Gastrocnemius medialis (tissue), 4 donors: ENCODE data around the gene SH2D7. TPM values are rescaled to one million over a fixed set of nuclear protein-coding genes. Genes with fewer than 3 reads are reported as not detected.

ENCODE experiments used
- ATAC-seq, 2 donors: fragments of 150-250 bp; one replicate each; pipeline ENCODE4 v1.9.1; 2016
- DNase-seq, 2 donors: peaks; one replicate each; pipeline ENCODE4 v3.0.0-alpha.2; 2019
- H3K27ac ChIP-seq, 4 donors: fragments of 200-600 bp; sonication (generic); 1 replicate in 1 of 4; 2 replicates in 3 of 4; pipeline ENCODE4 v1.5.1; 2016 to 2018; ENCODE audit warnings: mild to moderate bottlenecking in 2 of 4, moderate library complexity in 1 of 4
- H3K27me3 ChIP-seq, 3 donors: fragments of 200-600 bp; sonication (generic) in 2 of 3; 1 replicate in 1 of 3; 2 replicates in 2 of 3; pipeline versions ENCODE4 v1.5.1 to v1.6.0; 2016 to 2019; ENCODE audit warnings: mild to moderate bottlenecking in 1 of 3, moderate library complexity in 1 of 3
- H3K36me3 ChIP-seq, 2 donors: fragments of 200-600 bp; sonication (generic) in 1 of 2; one replicate each; pipeline ENCODE4 v1.5.1; 2017 to 2018
- H3K4me1 ChIP-seq, 2 donors: fragments of 200-600 bp; sonication (generic) in 1 of 2; one replicate each; pipeline ENCODE4 v1.5.1; 2016 to 2017; ENCODE audit warnings: mild to moderate bottlenecking in 2 of 2
- H3K4me3 ChIP-seq, 4 donors: fragments of 200-600 bp; sonication (generic) in 3 of 4; 1 replicate in 1 of 4; 2 replicates in 3 of 4; pipeline ENCODE4 v1.5.1; 2016 to 2019; ENCODE audit warnings: mild to moderate bottlenecking in 2 of 4
- H3K9me3 ChIP-seq, 3 donors: fragments of 200-600 bp; sonication (generic) in 2 of 3; 1 replicate in 1 of 3; 2 replicates in 2 of 3; pipeline ENCODE4 v1.5.1; 2016 to 2019
- POLR2A ChIP-seq, 2 donors: fragments of 450-650 bp; IDR thresholded peaks; one replicate each; pipeline ENCODE4 v1.6.1; 2017; ENCODE audit warnings: antibody characterized with exemption in 2 of 2, mild to moderate bottlenecking in 2 of 2, moderate library complexity in 2 of 2
- in situ Hi-C, 4 donors: fragments of 200-750 bp; cut with MboI; loops; one replicate each; pipeline versions ENCODE4 v1.15.0 to v1.8.0; 2017; ENCODE audit warnings: low sequenced_read_pairs in 4 of 4
- intact Hi-C: fragments of 100-400 bp; cut with DNase I; formaldehyde crosslinking; loops from one replicate; pipeline ENCODE4 v1.15.1; 2023; ENCODE audit warnings: low total_unique reads
- total RNA-seq, 4 donors: library from RNA; depleted of rRNA; stranded (reverse); fragments of >200 nt; gene quantifications; one replicate each; pipeline versions ENCODE4 v1.1.0 to v1.2.3, GENCODE V29; 2016
- TF ChIP-seq, protein P1 (sequence below), 5 experiments: fragments of 450-650 bp in 3 of 5; fragments of 200-600 bp in 2 of 5; sonication (generic) in 2 of 5; IDR thresholded peaks in 4 of 5; conservative IDR thresholded peaks in 1 of 5; 1 replicate in 4 of 5; 2 replicates in 1 of 5; pipeline ENCODE4 v1.5.1; 2016 to 2019; ENCODE audit warnings: antibody characterized with exemption in 5 of 5, mild to moderate bottlenecking in 3 of 5, moderate library complexity in 3 of 5

SH2D7 gene
- total RNA-seq, 4 donors from 2014 or later = not detected

DNA sequence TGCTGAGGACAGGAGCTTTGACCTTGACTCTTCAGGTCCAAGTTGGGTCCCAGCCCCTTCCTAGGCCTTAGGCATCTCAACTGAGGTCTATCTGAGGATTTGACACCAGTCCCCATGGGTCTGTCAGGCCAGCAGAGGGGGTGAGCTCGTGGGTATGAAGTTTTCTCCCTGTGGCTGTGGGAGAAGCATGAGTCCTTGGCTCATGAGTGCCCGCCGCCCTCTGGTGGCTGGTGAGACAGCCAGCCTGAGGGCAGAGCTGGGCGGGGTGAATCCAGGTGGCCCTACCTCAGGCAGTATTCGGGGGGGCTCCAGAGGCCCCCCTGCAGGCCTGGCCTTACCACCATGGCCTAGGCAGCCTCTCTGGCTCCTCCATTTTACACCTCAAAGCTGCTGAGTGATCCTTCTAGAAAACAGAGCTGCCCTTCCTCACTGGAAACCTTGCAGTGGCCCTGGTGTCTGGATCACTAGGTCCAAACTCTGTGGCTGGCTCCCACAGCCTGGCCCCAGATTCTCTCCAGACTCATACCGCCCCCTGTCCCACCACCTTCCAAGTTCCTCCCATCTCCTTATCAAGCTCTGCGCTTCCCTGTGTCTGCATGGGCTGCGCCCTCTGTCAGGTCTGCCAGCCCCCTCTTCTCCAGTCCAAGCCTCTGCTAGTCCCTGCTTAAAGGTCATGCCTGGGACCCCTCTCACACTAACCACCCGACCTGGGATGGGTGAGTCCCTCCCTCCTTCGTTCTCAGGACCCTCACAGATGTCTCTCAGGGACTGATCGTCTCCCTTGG is 16.1 kb downstream of the SH2D7 start:
- Histone ChIP-seq H3K4me3 (no peak overlapping the region), H3K27me3 (no peaks in the 10 kb centered on the region), H3K36me3 (no peaks in the 10 kb centered on the region), H3K9me3 (no peaks in the 10 kb centered on the region), H3K27ac (no peak overlapping the region), H3K4me1 (no peaks in the 10 kb centered on the region)
- intact Hi-C loops (loop anchor here (1.0 kb wide), 3 partner anchors 108 to 149 kb away; no protein-coding TSS in a partner anchor), in situ Hi-C loops (loop anchor here (5.0 to 25.0 kb wide), 5 partner anchors 106 to 329 kb away; partner anchors contain the start of gene IREB2 (in 1 of the 4))
- DNase-seq (peak; percentile 63 to 80), ATAC-seq (peak; percentile 82 to 89)
- no peak for TF ChIP-seq POLR2A (IDR thresholded peaks at IDR 0.05)
- TF ChIP-seq, protein P1, sequence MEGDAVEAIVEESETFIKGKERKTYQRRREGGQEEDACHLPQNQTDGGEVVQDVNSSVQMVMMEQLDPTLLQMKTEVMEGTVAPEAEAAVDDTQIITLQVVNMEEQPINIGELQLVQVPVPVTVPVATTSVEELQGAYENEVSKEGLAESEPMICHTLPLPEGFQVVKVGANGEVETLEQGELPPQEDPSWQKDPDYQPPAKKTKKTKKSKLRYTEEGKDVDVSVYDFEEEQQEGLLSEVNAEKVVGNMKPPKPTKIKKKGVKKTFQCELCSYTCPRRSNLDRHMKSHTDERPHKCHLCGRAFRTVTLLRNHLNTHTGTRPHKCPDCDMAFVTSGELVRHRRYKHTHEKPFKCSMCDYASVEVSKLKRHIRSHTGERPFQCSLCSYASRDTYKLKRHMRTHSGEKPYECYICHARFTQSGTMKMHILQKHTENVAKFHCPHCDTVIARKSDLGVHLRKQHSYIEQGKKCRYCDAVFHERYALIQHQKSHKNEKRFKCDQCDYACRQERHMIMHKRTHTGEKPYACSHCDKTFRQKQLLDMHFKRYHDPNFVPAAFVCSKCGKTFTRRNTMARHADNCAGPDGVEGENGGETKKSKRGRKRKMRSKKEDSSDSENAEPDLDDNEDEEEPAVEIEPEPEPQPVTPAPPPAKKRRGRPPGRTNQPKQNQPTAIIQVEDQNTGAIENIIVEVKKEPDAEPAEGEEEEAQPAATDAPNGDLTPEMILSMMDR (IDR thresholded peaks at IDR 0.05 in 4 of 5, conservative IDR thresholded peaks at IDR 0.05 in 1 of 5) = peak; percentile 95 to 97 (median 95)

DNA sequence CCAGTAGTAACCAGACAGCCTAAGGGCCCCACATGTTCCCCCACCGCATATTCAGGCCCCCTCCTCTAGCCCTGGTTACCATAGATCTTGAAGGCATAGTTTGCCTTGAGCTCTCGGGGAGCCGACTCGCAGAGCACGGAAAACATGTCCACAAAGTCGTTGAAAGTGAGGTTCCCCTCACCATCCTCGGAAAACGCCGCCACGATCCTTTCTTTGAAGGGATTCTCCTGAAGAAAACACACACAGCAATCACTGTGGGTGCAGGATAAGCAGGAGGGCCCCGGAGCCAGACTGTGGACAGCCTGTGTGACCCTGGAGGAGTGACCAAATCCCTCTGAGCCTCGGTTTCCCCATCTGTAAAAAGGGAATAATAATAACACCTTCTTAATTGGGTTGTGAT is 16.8 kb downstream of the SH2D7 start:
- in situ Hi-C loops (loop anchor here (5.0 to 25.0 kb wide), 5 partner anchors 107 to 328 kb away; partner anchors contain the start of gene IREB2 (in 1 of the 4)), intact Hi-C loops (no loop called here)
- no peak for TF ChIP-seq POLR2A (IDR thresholded peaks at IDR 0.05)
- TF ChIP-seq, protein P1 (IDR thresholded peaks at IDR 0.05 in 4 of 5, conservative IDR thresholded peaks at IDR 0.05 in 1 of 5) = no peak
- H3K27ac ChIP-seq = no peak overlapping the region
- no peak for DNase-seq
- H3K36me3 ChIP-seq = no peaks in the 10 kb centered on the region
- H3K9me3 ChIP-seq = no peaks in the 10 kb centered on the region
- no peaks in the 10 kb centered on the region for H3K4me1 ChIP-seq
- no peak overlapping the region for H3K4me3 ChIP-seq
- no peaks in the 10 kb centered on the region for H3K27me3 ChIP-seq
- no peak for ATAC-seq

DNA sequence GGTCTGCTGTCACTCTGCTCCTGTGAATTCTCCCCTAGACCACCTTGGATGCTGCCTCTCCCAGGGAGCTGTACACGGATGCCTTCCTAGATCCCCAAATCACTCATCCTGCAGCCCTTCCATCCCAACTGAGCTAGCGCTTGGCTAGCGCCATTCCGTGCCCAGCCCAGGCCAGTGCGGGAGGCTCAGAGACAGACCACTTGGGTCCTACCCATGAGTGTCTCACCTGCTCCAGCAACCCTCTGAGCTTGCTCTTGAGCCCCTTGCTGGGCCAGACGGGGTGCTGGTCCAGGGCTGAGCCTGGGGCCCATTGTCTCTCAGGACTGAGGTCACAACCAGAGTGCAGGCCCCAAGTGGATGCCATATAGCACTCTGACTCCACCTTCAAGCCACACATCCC is 17.7 kb downstream of the SH2D7 start:
- no peak overlapping the region for H3K27ac ChIP-seq
- in situ Hi-C loops (loop anchor here (5.0 to 25.0 kb wide), 4 partner anchors 85 to 327 kb away; partner anchors contain the start of gene IREB2 (in 1 of the 4)), intact Hi-C loops (no loop called here)
- TF ChIP-seq POLR2A (IDR thresholded peaks at IDR 0.05) = no peak
- TF ChIP-seq, protein P1 (IDR thresholded peaks at IDR 0.05 in 4 of 5, conservative IDR thresholded peaks at IDR 0.05 in 1 of 5) = no peak
- H3K4me1 ChIP-seq = no peaks in the 10 kb centered on the region
- H3K36me3 ChIP-seq = no peaks in the 10 kb centered on the region
- ATAC-seq (no peak), DNase-seq (no peak)
- no peak overlapping the region for H3K4me3 ChIP-seq
- no peaks in the 10 kb centered on the region for H3K27me3 ChIP-seq
- H3K9me3 ChIP-seq = no peaks in the 10 kb centered on the region

DNA sequence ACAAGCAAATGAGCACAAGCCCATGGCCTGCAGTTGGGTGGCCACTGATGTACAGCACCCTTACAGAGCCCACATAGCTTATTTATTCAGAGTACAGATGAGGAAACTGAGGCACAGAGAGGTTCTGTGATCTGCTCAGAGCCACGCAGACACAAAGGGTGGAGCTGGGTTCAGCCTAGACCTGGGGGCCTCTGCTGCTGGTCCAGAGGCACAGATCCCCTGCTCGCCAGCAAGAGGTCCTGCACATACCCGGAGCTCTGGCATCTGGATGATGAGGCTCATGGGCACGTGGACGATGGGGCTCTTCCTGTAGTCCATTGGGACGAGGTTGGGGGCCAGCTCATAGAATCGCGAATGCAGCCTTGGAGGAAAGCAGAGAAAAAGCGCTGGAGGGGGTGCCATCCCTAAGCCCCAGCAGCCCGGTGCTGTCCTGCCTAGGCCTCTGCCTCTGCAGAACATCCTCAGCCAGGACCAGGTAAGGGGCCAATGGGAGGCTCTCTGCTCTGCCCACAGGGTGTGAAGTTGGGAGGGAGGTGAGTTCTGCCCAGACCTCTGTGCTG is 18.6 kb downstream of the SH2D7 start:
- no peak overlapping the region for H3K27ac ChIP-seq
- TF ChIP-seq, protein P1 (IDR thresholded peaks at IDR 0.05 in 4 of 5, conservative IDR thresholded peaks at IDR 0.05 in 1 of 5) = no peak
- TF ChIP-seq POLR2A (IDR thresholded peaks at IDR 0.05) = no peak
- intact Hi-C loops = no loop called here
- DNase-seq (no peak), ATAC-seq (no peak)
- H3K4me3 ChIP-seq = no peak overlapping the region
- no peaks in the 10 kb centered on the region for H3K27me3 ChIP-seq
- in situ Hi-C loops = loop anchor here (5.0 to 25.0 kb wide), 4 partner anchors 84 to 326 kb away; partner anchors contain the start of gene IREB2 (in 1 of the 4)
- H3K36me3 ChIP-seq = no peaks in the 10 kb centered on the region
- H3K4me1 ChIP-seq = no peaks in the 10 kb centered on the region
- no peaks in the 10 kb centered on the region for H3K9me3 ChIP-seq
